Activated naive CD8-positive, alpha-beta T cell treated with anti-CD3 and anti-CD28 coated beads for 36 hours (primary cell): ENCODE measurements around the gene MTHFD1L. TPM values are rescaled to one million over a fixed set of nuclear protein-coding genes. Genes with fewer than 3 reads are reported as not detected.
"Not testable (repeated sequence)": the region's sequence is repeated elsewhere in the genome, so short reads cannot be mapped to it uniquely, and the experiment has no call there.

Experiments
- DNase-seq: peaks from one replicate; pipeline ENCODE4 v3.0.0; 2021
- H3K27ac Mint-ChIP-seq: one replicate; pipeline ENCODE4 v1.8.0; 2022; ENCODE audit warnings: mild to moderate bottlenecking, moderate library complexity, mixed read lengths
- H3K27me3 Mint-ChIP-seq: one replicate; pipeline ENCODE4 v1.8.0; 2022; ENCODE audit warnings: mild to moderate bottlenecking, mixed read lengths
- H3K36me3 Mint-ChIP-seq: one replicate; pipeline ENCODE4 v1.8.0; 2021; ENCODE audit warnings: mild to moderate bottlenecking, mixed read lengths
- H3K4me1 Mint-ChIP-seq: one replicate; pipeline ENCODE4 v1.8.0; 2021; ENCODE audit warnings: mixed read lengths
- H3K4me3 Mint-ChIP-seq: one replicate; pipeline ENCODE4 v1.8.0; 2022; ENCODE audit warnings: mild to moderate bottlenecking, moderate library complexity, mixed read lengths
- H3K9me3 Mint-ChIP-seq: one replicate; pipeline ENCODE4 v1.8.0; 2022; ENCODE audit warnings: mixed read lengths
- total RNA-seq, 2 experiments: library from RNA; stranded (reverse); gene quantifications; one replicate each; pipeline ENCODE4 v1.2.3, GENCODE V29; 2021

The MTHFD1L gene
- total RNA-seq, 2 experiments from 2014 or later: 138 to 155 TPM

DNA sequence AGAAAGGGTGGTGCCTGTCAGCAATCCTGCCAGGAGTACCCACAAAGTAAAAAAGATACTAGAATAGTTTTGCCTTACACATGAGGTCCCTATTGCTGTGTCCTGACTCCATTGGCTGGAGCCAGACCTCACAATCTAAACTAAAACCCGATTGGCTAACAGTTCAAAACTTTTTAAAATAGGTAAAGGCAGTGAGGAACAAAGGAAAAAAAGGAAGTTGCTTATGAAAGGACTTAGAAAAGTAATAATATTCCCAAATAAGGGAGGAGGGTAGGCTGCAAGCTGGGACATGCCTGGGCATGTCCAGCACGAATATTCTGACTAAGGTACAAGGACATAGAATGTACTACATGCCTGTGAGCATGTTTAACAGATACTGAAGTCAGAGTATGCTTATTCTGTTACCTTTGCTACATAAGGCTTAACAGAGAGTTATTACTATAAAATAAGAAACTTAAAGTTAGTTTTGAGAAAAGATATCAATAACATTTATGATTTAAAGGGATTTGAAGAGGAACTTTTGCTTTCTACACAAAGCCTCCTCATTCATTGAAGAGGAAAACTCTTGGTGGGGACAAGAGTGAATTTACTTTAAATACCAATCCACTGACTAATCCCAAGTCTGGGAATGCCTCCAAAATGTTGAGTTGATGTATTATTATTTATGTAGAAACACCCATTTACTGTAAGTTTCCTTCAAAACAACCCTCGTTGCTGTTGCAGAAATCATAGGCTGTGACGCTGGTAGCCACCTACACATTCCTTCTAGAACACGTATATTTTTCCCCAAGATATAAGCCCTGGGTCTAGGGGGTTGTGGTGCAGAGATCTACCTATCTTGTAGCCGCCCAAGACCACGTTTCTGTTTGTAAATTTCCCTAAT lies 8.2 kb upstream of the MTHFD1L start:
- Mint-ChIP-seq H3K4me3 (no peak overlapping the region), H3K9me3 (no peaks in the 10 kb centered on the region), H3K27me3 (peaks cover 24% of the 10 kb centered on the region), H3K4me1 (no peaks in the 10 kb centered on the region), H3K36me3 (no peaks in the 10 kb centered on the region), H3K27ac (no peak overlapping the region)
- no peak for DNase-seq

DNA sequence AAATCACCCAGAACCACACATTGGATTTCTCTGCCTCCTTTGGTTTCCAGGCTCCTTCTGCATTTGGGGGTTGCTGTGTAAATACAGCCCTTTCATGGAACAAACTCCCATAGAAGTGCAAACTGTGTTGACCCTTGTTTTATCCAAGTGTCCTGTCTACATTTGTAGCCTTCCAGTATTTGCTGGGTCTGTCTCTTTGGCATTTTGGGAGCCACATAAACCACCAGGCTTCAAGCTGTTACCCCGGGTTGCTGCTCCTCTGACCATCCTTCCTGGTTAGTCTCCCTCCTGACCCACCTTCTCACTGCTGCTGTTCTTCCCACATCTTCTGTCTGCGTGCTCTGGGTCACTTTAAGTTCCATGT lies 7.6 kb upstream of the MTHFD1L start:
- no peaks in the 10 kb centered on the region for H3K9me3 Mint-ChIP-seq
- H3K4me3 Mint-ChIP-seq: no peak overlapping the region
- DNase-seq: no peak
- H3K27me3 Mint-ChIP-seq: peaks cover 31% of the 10 kb centered on the region
- H3K4me1 Mint-ChIP-seq: no peaks in the 10 kb centered on the region
- H3K36me3 Mint-ChIP-seq: no peaks in the 10 kb centered on the region
- no peak overlapping the region for H3K27ac Mint-ChIP-seq

DNA sequence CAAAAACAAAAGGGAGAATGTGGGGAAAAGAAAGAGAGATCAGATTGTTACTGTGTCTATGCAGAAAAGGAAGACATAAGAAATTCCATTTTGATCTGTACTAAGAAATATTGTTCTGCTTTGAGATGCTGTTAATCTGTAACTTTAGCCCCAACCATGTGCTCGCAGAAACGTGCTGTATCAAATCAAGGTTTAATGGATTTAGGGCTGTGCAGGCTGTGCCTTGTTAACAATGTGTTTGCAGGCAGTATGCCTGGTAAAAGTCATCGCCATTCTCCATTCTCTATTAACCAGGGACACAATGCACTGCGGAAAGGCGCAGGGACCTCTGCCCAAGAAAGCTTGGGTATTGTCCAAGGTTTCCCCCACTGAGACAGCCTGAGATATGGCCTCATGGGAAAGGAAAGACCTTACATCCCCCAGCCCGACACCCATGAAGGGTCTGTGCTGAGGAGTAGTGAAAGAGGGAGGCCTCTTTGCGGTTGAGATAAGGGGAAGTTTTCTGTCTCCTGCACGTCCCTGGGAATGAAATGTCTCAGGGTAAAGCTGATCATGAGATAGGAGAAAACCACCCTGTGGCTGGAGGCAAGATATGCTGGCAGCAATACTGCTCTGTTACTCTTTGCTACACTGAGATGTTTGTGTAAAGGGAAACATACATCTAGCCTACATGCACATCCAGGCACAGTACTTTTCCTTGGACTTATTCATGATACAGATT lies 3.9 kb upstream of the MTHFD1L start:
- not testable (repeated sequence) for H3K9me3 Mint-ChIP-seq, DNase-seq, H3K4me1 Mint-ChIP-seq, H3K27ac Mint-ChIP-seq, H3K4me3 Mint-ChIP-seq, H3K36me3 Mint-ChIP-seq
- H3K27me3 Mint-ChIP-seq: peaks cover 32% of the 10 kb centered on the region

DNA sequence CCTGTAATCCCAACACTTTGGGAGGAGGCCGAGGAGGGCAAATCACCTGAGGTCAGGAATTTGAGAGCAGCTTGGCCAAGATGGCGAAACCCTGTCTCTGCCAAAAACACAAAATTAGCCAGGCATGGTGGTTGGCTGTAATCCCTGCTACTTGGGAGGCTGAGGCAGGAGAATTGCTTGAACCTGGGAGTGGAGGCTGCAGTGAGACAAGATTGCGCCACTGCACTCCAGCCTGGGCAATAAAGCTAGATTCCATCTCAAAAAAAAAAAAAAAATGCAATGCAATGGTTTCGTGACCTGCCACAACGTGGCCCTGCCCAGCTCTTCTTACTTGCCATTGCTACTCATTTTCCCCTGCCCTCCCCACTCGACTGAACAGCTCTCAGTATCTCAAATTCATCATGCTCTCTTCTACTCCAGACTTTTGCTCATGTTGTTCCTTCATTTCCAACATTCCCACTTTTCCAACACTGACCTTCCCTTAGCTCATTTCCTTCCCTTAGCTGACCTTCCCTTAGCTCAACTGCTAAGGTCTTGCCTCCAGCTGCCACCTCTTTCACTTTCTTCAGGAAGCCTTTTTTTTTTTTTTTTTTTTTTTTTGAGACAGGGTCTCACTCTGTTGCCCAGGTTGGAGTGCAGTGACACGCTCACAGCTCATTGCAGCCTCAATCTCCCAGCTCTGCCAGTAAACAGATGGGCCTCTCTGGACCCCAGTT lies 2.1 kb upstream of the MTHFD1L start:
- H3K9me3 Mint-ChIP-seq: no peaks in the 10 kb centered on the region

DNA sequence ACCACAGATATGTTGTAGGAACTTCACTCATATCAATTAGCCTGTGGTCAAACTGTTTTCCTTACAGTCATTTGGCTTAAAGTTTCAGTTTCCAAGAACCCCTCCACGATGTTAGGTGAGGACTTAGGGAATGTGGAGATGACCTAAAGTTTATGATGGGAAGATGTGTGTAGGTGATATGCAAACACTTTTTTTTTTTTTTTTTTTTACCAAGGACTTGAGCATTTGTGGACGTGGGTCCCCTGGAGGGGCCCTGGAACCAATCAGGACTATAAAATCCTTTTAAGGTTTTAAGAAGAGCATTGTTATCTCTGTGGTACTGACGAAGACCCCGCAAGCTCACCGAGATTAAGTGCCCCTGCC lies 478 bp upstream of the MTHFD1L start:
- Mint-ChIP-seq H3K4me3 (peak overlapping the region; percentile 83), H3K27ac (peak overlapping the region; percentile 89), H3K4me1 (peaks cover 18% of the 10 kb centered on the region), H3K36me3 (peaks cover 22% of the 10 kb centered on the region), H3K9me3 (no peaks in the 10 kb centered on the region), H3K27me3 (peaks cover 31% of the 10 kb centered on the region)
- no peak for DNase-seq

More for the DNA sequence above, 2.1 kb upstream of the MTHFD1L start:
- Mint-ChIP-seq H3K36me3 (peaks cover 14% of the 10 kb centered on the region), H3K4me1 (peaks cover 14% of the 10 kb centered on the region), H3K27ac (no peak overlapping the region), H3K4me3 (no peak overlapping the region), H3K27me3 (peaks cover 36% of the 10 kb centered on the region)
- DNase-seq: no peak

DNA sequence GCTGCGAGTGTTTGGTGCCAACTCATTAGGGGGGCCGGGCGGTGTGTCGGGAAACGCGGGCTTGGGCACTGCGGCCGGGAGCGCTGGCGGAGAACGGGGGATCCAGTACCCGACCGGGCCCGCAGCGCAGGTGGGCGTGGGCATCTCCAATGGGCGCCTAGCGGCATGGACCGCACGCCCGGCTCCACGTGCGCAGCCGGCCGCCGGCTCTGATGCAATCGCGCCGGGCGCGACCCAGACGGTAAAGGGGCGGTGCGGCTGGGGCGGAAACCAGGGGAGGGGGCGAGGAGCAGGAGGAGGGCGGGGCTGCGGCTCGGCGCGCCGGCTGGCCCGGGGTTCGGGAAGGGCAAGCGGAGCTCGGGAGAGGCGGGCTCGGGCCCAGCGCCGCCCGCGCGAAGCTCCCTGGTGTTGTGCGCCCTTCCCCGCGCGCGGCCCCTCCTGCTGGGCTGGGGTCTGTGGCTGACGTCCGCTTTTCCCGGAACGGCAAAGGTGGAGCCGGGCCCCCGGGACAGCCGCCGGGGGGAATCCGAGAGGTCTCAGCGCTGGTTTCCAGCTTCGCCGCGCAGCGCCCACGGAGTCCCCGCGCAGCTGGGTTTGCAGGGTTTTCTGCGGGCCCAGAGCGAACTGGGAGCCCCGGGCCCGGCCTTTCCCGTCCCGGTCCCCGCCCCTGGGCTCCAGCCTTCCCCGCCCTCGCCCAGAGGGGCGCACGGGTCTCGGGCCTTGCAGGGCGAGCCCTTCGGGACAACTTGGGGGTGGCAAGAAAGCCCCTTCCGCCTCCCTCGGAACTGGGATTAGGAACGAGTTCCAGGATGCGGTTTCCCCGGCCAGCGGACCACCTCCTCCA lies 867 bp downstream of the MTHFD1L start:
- Mint-ChIP-seq H3K4me3 (peak overlapping the region; percentile 99), H3K36me3 (peaks cover 22% of the 10 kb centered on the region), H3K27me3 (peaks cover 21% of the 10 kb centered on the region), H3K9me3 (no peaks in the 10 kb centered on the region), H3K4me1 (peaks cover 20% of the 10 kb centered on the region), H3K27ac (peak overlapping the region; percentile 93)
- DNase-seq: peak; percentile 87

DNA sequence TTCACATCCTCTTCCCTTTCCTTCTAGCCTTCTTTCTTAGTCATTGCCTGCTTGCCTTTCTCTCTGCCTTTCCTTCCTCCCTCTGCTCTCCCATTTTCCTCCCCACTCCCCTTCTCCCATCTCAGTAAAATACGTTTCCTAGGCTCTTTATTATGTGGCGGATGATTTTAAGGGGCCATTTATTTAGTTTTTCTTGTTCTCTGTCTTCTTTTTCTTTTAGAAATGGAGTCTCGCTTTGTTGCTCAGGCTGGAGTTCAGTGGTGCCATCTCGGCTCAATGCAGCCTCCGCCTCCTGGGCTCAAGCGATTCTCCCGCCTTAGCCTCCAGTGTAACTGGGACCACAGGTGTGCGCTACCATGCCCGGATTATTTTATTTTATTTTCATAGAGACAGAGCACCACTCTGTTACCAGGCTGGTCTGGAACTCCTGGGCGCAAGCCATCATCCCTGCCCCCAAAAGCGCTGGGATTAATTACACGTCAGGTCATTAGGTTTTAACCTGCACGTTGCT lies 1.5 kb downstream of the MTHFD1L start:
- peaks cover 20% of the 10 kb centered on the region for H3K4me1 Mint-ChIP-seq
- peaks cover 18% of the 10 kb centered on the region for H3K27me3 Mint-ChIP-seq
- H3K4me3 Mint-ChIP-seq: peak overlapping the region; percentile 99
- H3K27ac Mint-ChIP-seq: peak overlapping the region; percentile 93
- H3K9me3 Mint-ChIP-seq: no peaks in the 10 kb centered on the region
- H3K36me3 Mint-ChIP-seq: peaks cover 25% of the 10 kb centered on the region
- DNase-seq: no peak

DNA sequence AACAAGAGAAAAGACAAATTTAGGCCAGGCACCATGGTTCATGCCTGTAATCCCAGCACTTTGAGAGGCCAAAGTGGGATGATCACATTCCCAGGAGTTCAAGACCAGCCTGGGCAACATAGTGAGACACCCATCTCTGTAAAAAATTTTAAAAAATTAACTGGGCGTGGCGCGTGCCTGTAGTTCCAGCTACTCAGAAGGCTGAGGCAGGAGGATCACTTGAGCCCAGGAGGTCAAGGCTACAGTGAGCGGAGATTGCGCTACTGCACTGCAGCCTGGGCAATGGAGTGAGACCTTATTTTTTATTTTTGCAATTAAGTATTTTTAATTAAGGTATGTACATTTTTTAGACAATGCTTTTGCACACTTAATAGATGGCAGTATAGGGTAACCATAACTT lies 3.3 kb downstream of the MTHFD1L start:
- DNase-seq: no peak
- H3K4me1 Mint-ChIP-seq: peaks cover 20% of the 10 kb centered on the region
- H3K36me3 Mint-ChIP-seq: peaks cover 36% of the 10 kb centered on the region
- no peak overlapping the region for H3K4me3 Mint-ChIP-seq
- no peak overlapping the region for H3K27ac Mint-ChIP-seq
- peaks cover 6% of the 10 kb centered on the region for H3K27me3 Mint-ChIP-seq
- no peaks in the 10 kb centered on the region for H3K9me3 Mint-ChIP-seq

DNA sequence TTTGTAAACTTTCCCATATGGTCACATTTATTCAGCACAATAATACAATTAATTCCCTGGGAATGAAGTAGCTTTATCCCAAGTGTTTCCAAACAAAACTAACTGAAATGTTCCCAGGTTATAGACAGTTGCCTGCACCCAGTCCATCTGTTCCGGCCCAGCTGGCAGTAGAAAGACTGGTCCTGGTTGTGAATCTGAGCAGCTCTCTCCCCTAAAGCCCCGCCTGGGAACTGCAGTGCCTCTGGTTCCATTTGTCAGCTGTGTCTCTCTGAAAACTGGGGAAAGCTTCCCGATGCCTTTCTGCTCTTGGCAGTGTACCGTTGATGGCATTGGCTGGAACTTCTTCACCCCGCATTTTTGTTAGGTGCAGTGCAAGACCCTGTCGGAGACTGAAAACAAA lies 8.7 kb downstream of the MTHFD1L start:
- Mint-ChIP-seq H3K36me3 (peaks cover 37% of the 10 kb centered on the region), H3K27ac (no peak overlapping the region), H3K4me3 (no peak overlapping the region), H3K9me3 (no peaks in the 10 kb centered on the region), H3K4me1 (peaks cover 6% of the 10 kb centered on the region), H3K27me3 (no peaks in the 10 kb centered on the region)
- DNase-seq: no peak

DNA sequence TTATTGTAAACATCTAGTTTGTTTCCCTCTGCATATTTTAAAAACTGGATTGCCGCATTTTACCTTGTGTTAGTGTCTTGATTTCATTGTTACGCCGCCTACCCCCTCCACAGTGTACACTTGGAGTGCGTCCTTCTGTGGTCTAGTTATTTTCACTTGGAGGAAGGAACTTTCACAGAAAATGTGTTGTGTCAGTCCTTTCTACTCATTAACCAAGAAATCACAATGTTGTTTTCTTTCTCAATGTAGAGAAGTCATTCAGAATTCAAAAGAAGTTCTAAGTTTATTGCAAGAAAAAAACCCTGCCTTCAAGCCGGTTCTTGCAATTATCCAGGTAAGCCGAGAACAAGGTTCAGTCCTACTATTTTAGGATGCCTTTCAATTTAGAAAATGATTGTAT lies 10.3 kb downstream of the MTHFD1L start:
- DNase-seq: no peak
- Mint-ChIP-seq H3K27ac (no peak overlapping the region), H3K36me3 (peaks cover 46% of the 10 kb centered on the region), H3K27me3 (no peaks in the 10 kb centered on the region), H3K4me1 (no peaks in the 10 kb centered on the region), H3K4me3 (no peak overlapping the region), H3K9me3 (no peaks in the 10 kb centered on the region)

DNA sequence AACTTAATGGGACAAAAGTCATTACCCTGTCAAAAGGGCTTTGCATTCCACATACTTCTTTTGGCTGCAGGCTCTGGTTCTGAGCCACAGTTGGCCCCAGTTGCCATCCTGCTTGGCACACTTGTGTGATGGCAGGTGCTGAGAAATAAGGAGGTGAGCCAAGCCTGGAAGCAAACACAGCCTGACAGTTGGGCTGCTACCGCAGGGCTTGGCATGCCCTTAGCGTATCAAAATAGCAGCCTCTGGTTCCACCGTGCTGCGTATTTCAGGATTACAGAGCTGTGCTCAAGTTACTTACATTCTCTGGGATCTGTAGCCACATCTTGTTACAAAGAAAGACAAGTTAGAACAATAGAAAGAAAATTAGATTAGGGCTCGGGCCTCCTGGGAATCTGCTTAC lies 11.1 kb downstream of the MTHFD1L start:
- Mint-ChIP-seq H3K27me3 (no peaks in the 10 kb centered on the region), H3K36me3 (peaks cover 46% of the 10 kb centered on the region), H3K4me3 (no peak overlapping the region), H3K27ac (no peak overlapping the region), H3K4me1 (no peaks in the 10 kb centered on the region), H3K9me3 (no peaks in the 10 kb centered on the region)
- no peak for DNase-seq

DNA sequence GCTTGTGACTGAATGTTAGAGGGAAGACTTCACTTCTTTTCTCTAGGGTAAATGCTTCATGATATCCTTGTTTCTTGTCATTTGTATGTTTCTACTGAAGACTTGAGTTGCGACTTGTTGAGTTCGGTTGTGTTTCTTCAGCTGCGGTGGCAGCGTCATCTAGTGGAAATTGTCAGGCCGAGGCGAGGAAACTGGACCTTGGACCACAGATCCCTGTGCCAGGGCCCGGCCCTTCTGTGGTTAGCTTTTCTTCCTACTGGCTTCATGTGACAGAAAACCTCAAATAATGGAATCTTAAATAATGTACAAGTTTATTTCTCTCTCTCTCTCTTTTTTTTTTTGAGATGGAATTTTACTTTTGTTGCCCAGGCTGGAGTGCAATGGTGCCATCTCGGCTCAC lies 12.4 kb downstream of the MTHFD1L start:
- Mint-ChIP-seq H3K4me3 (no peak overlapping the region), H3K27me3 (no peaks in the 10 kb centered on the region), H3K4me1 (no peaks in the 10 kb centered on the region), H3K9me3 (no peaks in the 10 kb centered on the region), H3K27ac (no peak overlapping the region), H3K36me3 (peaks cover 36% of the 10 kb centered on the region)
- DNase-seq: no peak

DNA sequence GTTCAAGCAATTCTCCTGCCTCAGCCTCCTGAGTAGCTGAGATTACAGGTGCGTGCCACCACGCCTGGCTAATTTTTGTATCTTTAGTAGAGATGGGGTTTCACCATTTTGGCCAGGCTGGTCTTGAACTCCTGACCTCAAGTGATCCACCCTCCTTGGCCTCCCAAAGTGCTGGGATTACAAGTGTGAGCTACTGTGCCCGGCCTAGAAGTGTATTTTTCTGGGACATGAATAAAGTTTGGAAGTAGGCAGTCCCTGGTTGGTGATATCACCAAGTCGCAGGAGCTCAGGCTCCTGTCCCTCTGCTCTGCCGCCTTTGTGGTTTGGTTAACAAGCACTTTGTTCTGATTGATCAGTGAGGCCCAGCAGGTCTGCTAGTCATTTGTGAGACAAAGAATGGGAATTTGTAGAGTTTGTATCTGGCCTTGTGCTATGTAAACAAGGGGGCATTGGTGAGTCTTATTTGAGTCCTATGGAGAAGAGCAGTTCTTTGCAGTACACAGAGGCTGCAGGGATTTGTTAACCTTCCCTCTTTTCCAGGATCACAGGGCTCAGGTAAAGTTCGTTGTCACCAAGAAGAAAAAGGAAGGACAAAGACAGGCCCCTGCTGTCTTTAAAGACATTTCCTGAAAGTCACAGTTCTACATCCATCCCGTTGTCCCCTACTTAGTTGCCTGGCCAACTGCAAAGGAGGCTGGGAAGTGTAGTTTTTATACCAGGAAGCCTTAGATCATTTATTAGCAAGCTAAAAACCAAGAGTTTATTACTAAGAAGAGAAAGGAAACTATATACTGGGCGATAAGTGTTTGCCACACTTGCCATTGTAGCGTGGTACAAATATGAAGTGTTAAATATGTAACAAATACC lies 13.1 kb downstream of the MTHFD1L start:
- H3K4me1 Mint-ChIP-seq: no peaks in the 10 kb centered on the region
- peaks cover 38% of the 10 kb centered on the region for H3K36me3 Mint-ChIP-seq
- DNase-seq: no peak
- no peaks in the 10 kb centered on the region for H3K27me3 Mint-ChIP-seq
- H3K4me3 Mint-ChIP-seq: no peak overlapping the region
- H3K27ac Mint-ChIP-seq: no peak overlapping the region
- no peaks in the 10 kb centered on the region for H3K9me3 Mint-ChIP-seq

DNA sequence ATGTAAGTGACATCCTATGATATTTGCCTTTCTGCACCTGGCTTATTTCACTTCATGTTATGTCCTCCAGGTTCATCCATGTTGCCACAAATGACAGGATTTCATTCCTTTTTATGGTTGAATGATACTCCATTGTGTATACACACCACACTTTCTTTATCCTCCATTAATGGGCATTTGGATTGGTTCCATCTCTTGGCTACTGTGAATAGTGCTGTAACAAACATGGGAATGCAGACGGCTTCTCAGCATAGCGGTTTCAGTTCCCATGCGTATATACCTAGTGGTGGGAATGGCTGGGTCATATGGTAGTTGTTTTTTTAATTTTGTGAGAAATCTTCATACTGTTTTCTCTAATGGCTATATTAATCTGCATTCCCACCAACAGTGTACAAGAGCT lies 14.8 kb downstream of the MTHFD1L start:
- H3K4me1 Mint-ChIP-seq: no peaks in the 10 kb centered on the region
- no peaks in the 10 kb centered on the region for H3K9me3 Mint-ChIP-seq
- H3K27ac Mint-ChIP-seq: no peak overlapping the region

More for the DNA sequence above, 14.8 kb downstream of the MTHFD1L start:
- no peaks in the 10 kb centered on the region for H3K27me3 Mint-ChIP-seq
- H3K36me3 Mint-ChIP-seq: peaks cover 42% of the 10 kb centered on the region
- DNase-seq: no peak
- no peak overlapping the region for H3K4me3 Mint-ChIP-seq
